ENCODE data around the gene OR6C68.
"Not testable (repeated sequence)": the region's sequence is repeated elsewhere in the genome, so short reads cannot be mapped to it uniquely, and the experiment has no call there.

OR6C68 gene

DNA sequence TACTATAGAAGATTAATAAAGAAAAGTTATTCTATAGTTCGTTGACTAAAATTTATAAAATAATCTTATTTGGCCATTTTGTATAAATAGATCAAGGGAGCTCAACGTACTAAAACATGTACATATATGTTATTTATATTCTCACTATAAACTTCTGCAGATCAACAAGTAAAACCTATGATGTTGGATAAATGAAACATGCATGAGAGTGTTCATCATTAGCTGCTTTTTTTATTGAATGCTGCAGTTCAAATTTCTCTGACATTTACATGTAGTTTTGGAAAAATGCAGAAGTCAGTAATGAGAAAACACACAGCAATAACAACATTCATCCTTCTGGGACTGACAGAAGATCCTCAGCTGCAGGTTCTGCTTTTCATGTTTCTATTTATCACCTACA is at the start of gene OR6C68:
Gene OR6C68, plus strand, starts transcription at position 301 of the 400 bp plus-strand sequence. Its CDS starts 0 bp downstream, at position 301.
- no peak for DNase-seq (ENCODE audit: low read depth in 2 of 2)

- no peak for DNase-seq (ENCODE audit: low read depth in 2 of 2)
Measured at GRCh38 chr12:55443776-55444175, 48.4 kb upstream of the OR6C68 start, which contains the start of gene OR6C2. TSS of gene OR6C2 (plus strand) at chr12:55444076. CDS start at chr12:55452214, 8,138 bp downstream.

DNA sequence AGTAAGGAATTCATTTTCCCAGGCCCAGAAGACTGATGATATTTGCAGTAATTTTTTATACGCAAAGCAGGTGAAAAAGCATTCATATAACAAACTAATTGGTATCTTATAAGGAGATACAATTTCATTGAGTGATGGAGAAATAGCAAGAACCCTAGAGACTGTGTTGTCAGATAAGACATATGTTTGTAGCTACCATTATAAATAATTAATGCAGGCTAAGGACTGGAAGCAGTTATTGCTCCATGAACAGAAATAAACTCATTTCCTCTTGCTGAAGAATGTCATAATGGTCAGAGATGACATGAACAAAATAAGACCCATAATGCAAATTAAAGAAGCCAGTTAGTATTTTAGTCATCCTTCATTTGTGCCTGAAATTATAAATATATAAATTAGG is 46.8 kb upstream of the OR6C68 start:
- no peak for DNase-seq (ENCODE audit: low read depth in 2 of 2)

GRCh38 chr12:55446326-55446725 is 45.9 kb upstream of the OR6C68 start:
- no peak for DNase-seq (ENCODE audit: low read depth in 2 of 2)

DNA sequence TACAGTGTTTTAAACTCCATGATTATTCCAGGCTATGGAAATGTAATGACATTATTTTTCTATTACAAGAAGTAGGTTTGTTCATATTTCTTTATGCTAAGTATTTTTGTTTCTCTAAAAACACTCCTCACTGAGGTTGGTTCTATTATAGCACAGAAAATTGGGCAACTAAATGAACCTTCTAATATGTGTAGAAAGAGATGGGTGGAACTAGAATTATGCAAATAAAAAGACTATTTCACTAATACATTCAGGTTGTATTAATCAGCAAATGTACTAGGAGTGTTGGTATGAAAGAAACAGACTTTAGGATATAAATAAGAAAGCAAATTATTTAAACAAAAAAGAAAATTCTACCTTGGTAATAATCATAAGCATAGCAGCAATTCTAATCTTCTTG is 43.4 kb upstream of the OR6C68 start:
- no peak for DNase-seq (ENCODE audit: low read depth in 2 of 2)

GRCh38 chr12:55464926-55465325 is 27.3 kb upstream of the OR6C68 start:
- DNase-seq (ENCODE audit: low read depth in 2 of 2): not testable (repeated sequence)

DNA sequence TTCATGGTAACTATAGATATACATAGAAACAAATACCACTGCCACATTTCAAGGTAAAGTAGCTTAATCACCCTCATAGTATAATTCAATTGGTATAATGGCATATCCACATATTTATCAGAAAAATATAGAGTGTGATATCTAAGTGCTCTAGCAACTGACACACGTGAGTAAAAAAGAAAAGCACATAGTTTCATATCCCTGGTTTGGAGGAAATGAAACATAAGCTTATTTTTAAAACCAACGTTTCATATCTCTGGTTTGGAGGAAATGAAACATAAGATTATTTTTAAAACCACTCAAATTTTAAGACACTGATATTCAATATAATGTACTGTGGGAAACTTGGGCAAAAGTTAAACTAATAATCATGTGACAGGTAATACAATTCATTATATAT is 24.3 kb upstream of the OR6C68 start:
- DNase-seq (ENCODE audit: low read depth in 2 of 2): no peak

GRCh38 chr12:55469291-55469690 is 22.9 kb upstream of the OR6C68 start:
- no peak for DNase-seq (ENCODE audit: low read depth in 2 of 2)

DNA sequence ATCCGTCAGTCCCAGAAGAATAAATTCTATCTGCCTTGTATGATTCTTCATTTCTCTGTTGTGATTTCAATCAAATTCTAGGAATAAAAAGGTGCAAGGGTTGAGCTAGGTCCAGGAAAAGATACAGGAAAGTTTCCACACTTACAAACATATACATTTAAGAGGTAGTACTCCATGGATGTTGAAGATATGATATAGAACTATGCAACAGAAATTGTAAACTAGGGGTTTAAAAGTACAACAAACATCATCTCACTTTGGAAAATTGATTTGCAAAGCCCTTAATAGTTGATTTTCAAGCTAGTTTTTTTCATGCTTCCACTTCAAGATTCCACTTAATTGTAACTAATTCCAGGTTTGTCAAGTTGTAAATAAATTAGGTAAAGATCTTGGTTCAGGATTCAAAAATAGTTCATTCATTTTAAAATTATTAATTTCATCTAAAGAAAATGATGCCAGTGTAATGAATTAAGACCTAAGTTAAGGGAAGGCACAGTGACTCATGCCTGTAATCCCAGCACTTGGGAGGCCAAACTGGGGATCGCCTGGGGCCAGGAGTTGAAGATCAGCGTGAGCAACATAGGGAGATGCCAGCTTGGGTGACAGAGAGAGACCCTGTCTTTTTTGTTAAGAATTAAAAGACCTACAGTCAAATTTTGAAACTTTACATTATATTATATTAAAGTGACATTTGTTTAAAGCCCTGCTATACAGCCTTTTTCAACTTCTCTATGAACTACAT is 21.9 kb upstream of the OR6C68 start, which contains the start of gene OR6C70:
Gene OR6C70, minus strand, starts transcription at position 51 of the 742 bp plus-strand sequence. Its CDS starts 0 bp downstream, at position 51.
- DNase-seq (ENCODE audit: low read depth in 2 of 2): no peak

DNA sequence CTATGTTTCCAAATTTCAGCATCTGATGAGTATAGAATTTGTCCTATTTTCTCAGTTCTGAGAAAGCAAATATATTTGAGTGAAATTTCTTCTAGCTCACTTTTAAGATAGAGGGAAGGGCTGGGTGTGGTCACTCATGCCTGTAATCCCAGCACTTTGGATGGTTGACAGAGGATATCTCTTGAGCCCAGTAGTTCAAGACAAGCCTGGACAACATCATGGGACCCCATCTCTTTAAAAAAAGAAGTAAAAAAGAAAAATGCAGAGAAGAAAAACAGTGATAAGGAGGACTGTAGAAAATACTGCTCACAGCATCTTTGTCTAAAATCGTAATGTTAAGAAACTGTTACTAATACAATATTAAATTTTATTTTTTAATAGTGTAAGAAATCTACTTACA is 19.9 kb upstream of the OR6C68 start:
- no peak for DNase-seq (ENCODE audit: low read depth in 2 of 2)

DNA sequence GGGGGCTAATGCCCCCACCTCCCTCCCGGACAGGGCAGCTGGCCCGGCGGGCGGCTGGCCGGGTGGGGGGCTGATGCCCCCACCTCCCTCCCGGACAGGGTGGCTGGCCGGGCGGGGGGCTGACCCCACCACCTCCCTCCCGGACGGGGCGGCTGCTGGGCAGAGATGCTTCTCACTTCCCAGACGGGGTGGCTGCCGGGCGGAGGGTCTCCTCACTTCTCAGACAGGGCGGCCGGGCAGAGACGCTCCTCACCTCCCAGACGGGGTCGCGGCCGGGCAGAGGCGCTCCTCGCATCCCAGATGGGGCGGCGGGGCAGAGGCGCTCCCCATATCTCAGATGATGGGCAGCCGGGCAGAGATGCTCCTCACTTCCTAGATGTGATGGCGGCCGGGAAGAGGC is 13.0 kb upstream of the OR6C68 start:
- DNase-seq (ENCODE audit: low read depth in 2 of 2): not testable (repeated sequence)

- not testable (repeated sequence) for DNase-seq (ENCODE audit: low read depth in 2 of 2)
Measured at GRCh38 chr12:55484284-55484683, 7.9 kb upstream of the OR6C68 start.

DNA sequence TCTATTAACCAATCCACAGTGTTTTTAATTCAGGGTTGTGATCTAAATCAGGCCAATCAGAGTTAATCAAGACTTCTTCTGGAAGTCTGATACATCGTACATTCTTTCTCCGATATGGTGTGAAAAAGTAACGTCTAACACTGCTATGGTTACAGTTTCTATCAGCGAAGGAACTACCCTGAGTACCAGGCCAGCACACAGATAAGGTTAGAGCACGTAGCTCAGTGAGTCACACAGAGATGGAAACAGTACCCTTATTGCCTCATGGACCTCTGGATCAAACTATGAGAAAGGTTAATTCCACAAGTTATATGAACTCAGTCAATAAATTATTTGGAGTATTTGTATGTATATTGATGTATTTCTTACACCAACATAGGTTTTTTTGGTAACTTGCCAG is 3.3 kb downstream of the OR6C68 start:
- no peak for DNase-seq (ENCODE audit: low read depth in 2 of 2)

GRCh38 chr12:55499231-55499630 is 7.1 kb downstream of the OR6C68 start:
- DNase-seq (ENCODE audit: low read depth in 2 of 2): no peak

GRCh38 chr12:55499810-55500252 is 7.7 kb downstream of the OR6C68 start:
- DNase-seq (ENCODE audit: low read depth in 2 of 2): no peak

GRCh38 chr12:55501601-55502000 is 9.4 kb downstream of the OR6C68 start:
- DNase-seq (ENCODE audit: low read depth in 2 of 2): no peak

GRCh38 chr12:55515696-55516095 is 23.5 kb downstream of the OR6C68 start:
- no peak for DNase-seq (ENCODE audit: low read depth in 2 of 2)

- DNase-seq (ENCODE audit: low read depth in 2 of 2): no peak
Measured at GRCh38 chr12:55516391-55516790, 24.2 kb downstream of the OR6C68 start.

Measured in stimulated activated CD4-positive, alpha-beta T cell treated with anti-CD3 and anti-CD28 coated beads, Interleukin-12 subunit alpha, Interleukin-12 subunit beta, amount 100 ng/mL, for 24 hours (primary cell).